CD14-positive monocyte (primary cell): ENCODE results near the gene SS18L1. TPM values are rescaled to one million over a fixed set of nuclear protein-coding genes. Genes with fewer than 3 reads are reported as not detected.

Experiments used
- DNase-seq, 3 donors: peaks; one replicate each; pipeline ENCODE4 v3.0.0-alpha.2; 2011 to 2022
- H2AFZ ChIP-seq: 2 replicates; pipeline ENCODE4 v1.6.0; 2012; ENCODE audit warnings: mild to moderate bottlenecking, low read depth, low read length, inconsistent platforms; ENCODE audit not compliant: insufficient read depth, poor library complexity, severe bottlenecking
- H3K27ac ChIP-seq, 2 donors: 1 replicate in 1 of 2; 2 replicates in 1 of 2; pipeline ENCODE4 v1.5.1; 2012 to 2013; ENCODE audit warnings: low read length in 2 of 2, control low read depth in 1 of 2, inconsistent platforms in 1 of 2, low read depth in 1 of 2, mild to moderate bottlenecking in 1 of 2
- H3K27me3 ChIP-seq, 2 donors: one replicate each; pipeline versions ENCODE4 v1.6.0 to v1.6.1; 2011 to 2013; ENCODE audit warnings: low read length in 2 of 2; ENCODE audit not compliant: control insufficient read depth in 2 of 2, insufficient read depth in 2 of 2
- H3K36me3 ChIP-seq, 2 donors: replicated peaks in 1 of 2; 1 replicate in 1 of 2; 2 replicates in 1 of 2; pipeline versions ENCODE4 v1.5.1 to v1.6.1; 2012 to 2013; ENCODE audit warnings: low read length in 2 of 2, control low read depth in 1 of 2, inconsistent platforms in 1 of 2, mild to moderate bottlenecking in 1 of 2; ENCODE audit not compliant: insufficient read depth in 2 of 2, control insufficient read depth in 1 of 2
- H3K4me1 ChIP-seq, 2 donors: 1 replicate in 1 of 2; 2 replicates in 1 of 2; pipeline versions ENCODE4 v1.5.1 to v1.6.1; 2012 to 2013; ENCODE audit warnings: low read length in 2 of 2, control low read depth in 1 of 2, inconsistent platforms in 1 of 2, mild to moderate bottlenecking in 1 of 2, moderate library complexity in 1 of 2; ENCODE audit not compliant: insufficient read depth in 2 of 2, control insufficient read depth in 1 of 2
- H3K4me2 ChIP-seq: replicated peaks from 2 replicates; pipeline ENCODE3; 2012; ENCODE audit warnings: low read length, moderate library complexity, mild to moderate bottlenecking; ENCODE audit not compliant: poor library complexity, severe bottlenecking; ENCODE audit errors: extremely low read depth
- H3K4me3 ChIP-seq, 3 experiments: fragments of 200-600 bp in 1 of 3; sonication (generic) in 1 of 3; replicated peaks in 1 of 3; 1 replicate in 2 of 3; 2 replicates in 1 of 3; pipeline ENCODE4 v1.5.1; 2011 to 2013; ENCODE audit warnings: low read length in 3 of 3, mild to moderate bottlenecking in 3 of 3, control low read depth in 2 of 3, low read depth in 2 of 3, inconsistent platforms in 1 of 3, moderate library complexity in 1 of 3
- H3K79me2 ChIP-seq: 2 replicates; pipeline ENCODE4 v1.6.0; 2012; ENCODE audit warnings: mild to moderate bottlenecking, control low read depth, inconsistent platforms, low read length, moderate library complexity; ENCODE audit not compliant: insufficient read depth
- H3K9ac ChIP-seq: 2 replicates; pipeline ENCODE4 v1.6.0; 2017; ENCODE audit warnings: low read length, mild to moderate bottlenecking; ENCODE audit not compliant: insufficient read depth, poor library complexity, severe bottlenecking
- H3K9me3 ChIP-seq, 2 donors: replicated peaks in 1 of 2; 1 replicate in 1 of 2; 2 replicates in 1 of 2; pipeline versions ENCODE4 v1.5.1 to v1.6.1; 2012 to 2013; ENCODE audit warnings: low read length in 2 of 2, control low read depth in 1 of 2; ENCODE audit not compliant: control insufficient read depth in 1 of 2, insufficient read depth in 1 of 2
- H4K20me1 ChIP-seq: 2 replicates; pipeline ENCODE4 v1.6.0; 2012; ENCODE audit warnings: mild to moderate bottlenecking, low read length, control low read depth, moderate library complexity; ENCODE audit not compliant: insufficient read depth
- H3K27ac Mint-ChIP-seq, 7 donors: one replicate each; pipeline ENCODE4 v1.8.0; 2020; ENCODE audit warnings: mild to moderate bottlenecking in 7 of 7, mixed read lengths in 7 of 7, moderate library complexity in 6 of 7, inconsistent platforms in 2 of 7
- H3K27me3 Mint-ChIP-seq, 3 donors: one replicate each; pipeline ENCODE4 v1.8.0; 2021 to 2022; ENCODE audit warnings: low read depth in 3 of 3, mild to moderate bottlenecking in 3 of 3, mixed read lengths in 3 of 3, moderate library complexity in 3 of 3, inconsistent platforms in 1 of 3
- H3K36me3 Mint-ChIP-seq, 2 donors: one replicate each; pipeline ENCODE4 v1.8.0; 2020; ENCODE audit warnings: mixed read lengths in 2 of 2, inconsistent platforms in 1 of 2, mild to moderate bottlenecking in 1 of 2
- H3K4me1 Mint-ChIP-seq: one replicate; pipeline ENCODE4 v1.8.0; 2020; ENCODE audit warnings: mild to moderate bottlenecking, mixed read lengths
- H3K4me3 Mint-ChIP-seq, 2 donors: one replicate each; pipeline ENCODE4 v1.8.0; 2020; ENCODE audit warnings: mild to moderate bottlenecking in 2 of 2, mixed read lengths in 2 of 2, moderate library complexity in 1 of 2
- H3K9me3 Mint-ChIP-seq, 7 donors: one replicate each; pipeline ENCODE4 v1.8.0; 2020 to 2022; ENCODE audit warnings: mixed read lengths in 7 of 7, mild to moderate bottlenecking in 6 of 7, moderate library complexity in 6 of 7, inconsistent platforms in 2 of 7
- CTCF ChIP-seq: fragments of 200-600 bp; IDR thresholded peaks from one replicate; pipeline ENCODE4 v1.8.0; 2022; ENCODE audit warnings: antibody characterized with exemption, mild to moderate bottlenecking
- WGBS: methylation state at CpG from one replicate; pipeline ENCODE4 v1.1.5; 2013; ENCODE audit warnings: missing lambda C conversion rate; ENCODE audit not compliant: insufficient coverage; 5-methylcytosine and 5-hydroxymethylcytosine counted together
- intact Hi-C, 2 donors: fragments of 100-400 bp; cut with micrococcal nuclease; formaldehyde crosslinking; loops; one replicate each; pipeline versions ENCODE4 v1.15.0 to v1.15.1; 2023
- polyA plus RNA-seq, 3 donors: library from polyadenylated mRNA; depleted of rRNA in 1 of 3; unstranded in 2 of 3; stranded (reverse) in 1 of 3; fragments of 300-500 nt in 2 of 3; fragments of >200 nt in 1 of 3; fragmentation: Illumina TruSeq in 2 of 3; gene quantifications; 1 replicate in 2 of 3; 2 replicates in 1 of 3; pipeline ENCODE4 v1.2.3, GENCODE V29; 2012 to 2021

SS18L1 gene
- polyA plus RNA-seq, 3 donors: 0.75 to 16.5 (median 1.1) TPM

- Mint-ChIP-seq H3K36me3 (no peaks in the 10 kb centered on the region), H3K4me1 (no peaks in the 10 kb centered on the region), H3K27ac (no peak overlapping the region), H3K4me3 (no peak overlapping the region), H3K27me3 (peaks cover 3 to 8% (median 7%) of the 10 kb centered on the region in 3 donors), H3K9me3 (peaks cover 23 to 59% (median 35%) of the 10 kb centered on the region in 7 donors)
- Histone ChIP-seq H3K9ac (no peak overlapping the region), H4K20me1 (no peaks in the 10 kb centered on the region), H3K27ac (no peak overlapping the region), H3K4me3 (no peak overlapping the region), H3K9me3 (peaks cover 17 to 48% of the 10 kb centered on the region in 2 donors), H3K4me2 (no peak overlapping the region), H3K36me3 (no peaks in the 10 kb centered on the region), H3K27me3 (no peaks in the 10 kb centered on the region), H3K79me2 (no peaks in the 10 kb centered on the region), H2AFZ (no peak overlapping the region), H3K4me1 (no peaks in the 10 kb centered on the region)
- 84% methylated on average over 27 of the region's 30 CpGs for WGBS
- TF ChIP-seq CTCF: no peak
- intact Hi-C loops: no loop called here
- DNase-seq: no peak
These were observed 46.9 kb upstream of the SS18L1 start for GRCh38 chr20:62096421-62097380.

GRCh38 chr20:62097881-62098407 lies 45.6 kb upstream of the SS18L1 start:
- Mint-ChIP-seq H3K9me3 (peaks cover 33 to 64% (median 43%) of the 10 kb centered on the region in 7 donors), H3K4me1 (peaks cover 3% of the 10 kb centered on the region), H3K4me3 (no peak overlapping the region), H3K27me3 (peaks cover 5 to 7% (median 7%) of the 10 kb centered on the region in 3 donors), H3K36me3 (no peaks in the 10 kb centered on the region), H3K27ac (no peak overlapping the region)
- Histone ChIP-seq H3K27ac (no peak overlapping the region), H3K4me3 (no peak overlapping the region), H3K27me3 (no peaks in the 10 kb centered on the region), H4K20me1 (no peaks in the 10 kb centered on the region), H3K9me3 (peaks cover 29 to 50% of the 10 kb centered on the region in 2 donors), H3K4me2 (no peak overlapping the region), H3K36me3 (no peaks in the 10 kb centered on the region), H3K9ac (no peak overlapping the region), H2AFZ (no peak overlapping the region), H3K4me1 (no peaks in the 10 kb centered on the region), H3K79me2 (no peaks in the 10 kb centered on the region)
- no peak for TF ChIP-seq CTCF
- intact Hi-C loops: no loop called here
- 79% methylated on average over 11 of the region's 16 CpGs for WGBS
- no peak for DNase-seq
